ENCODE data around the gene DNAH10. TPM values are rescaled to one million over a fixed set of nuclear protein-coding genes. Genes with fewer than 3 reads are reported as not detected.

The DNAH10 gene
- total RNA-seq, 1 experiment from 2014 or later: 0.17 TPM

- no peaks in the 10 kb centered on the region for H3K79me1 ChIP-seq (ENCODE audit: insufficient read depth, low read depth, low read length, poor library complexity, severe bottlenecking)
- no peak overlapping the region for H2BK5ac ChIP-seq (ENCODE audit: insufficient read length, low read length)
- H4K8ac ChIP-seq (replicated peaks; ENCODE audit: insufficient read length, low read depth, low read length): no peak overlapping the region
- Mint-ChIP-seq H3K4me3 (no peak overlapping the region), H3K9me3 (no peaks in the 10 kb centered on the region), H3K36me3 (ENCODE audit: insufficient read depth in 1 of 3, low read depth in 3 of 3) (no peaks in the 10 kb centered on the region), H3K4me1 (peaks cover 0 to 4% of the 10 kb centered on the region in 2 experiments; a peak in 2 of 4 replicates), H3K27me3 (ENCODE audit: low read depth) (peaks cover 97% of the 10 kb centered on the region), H3K27ac (peak overlapping the region in 1 of 3 experiments; percentile 36; a peak in 1 of 7 replicates)
- no peak overlapping the region for H3T11ph ChIP-seq (ENCODE audit: low read length)
- no peaks in the 10 kb centered on the region for H3K79me2 ChIP-seq (ENCODE audit: insufficient read depth, low read length)
- H3K56ac ChIP-seq (ENCODE audit: insufficient read length, low read depth, low read length): no peak overlapping the region
- no peak for TF ChIP-seq CTCF (conservative IDR thresholded peaks at IDR 0.05)
- no peak overlapping the region for H3K4me2 ChIP-seq (ENCODE audit: insufficient read depth, insufficient read length, low read length)
- H2AK5ac ChIP-seq (ENCODE audit: insufficient read length, low read length): no peak overlapping the region
- H4K5ac ChIP-seq (ENCODE audit: insufficient read length, low read depth, low read length): no peak overlapping the region
- WGBS (ENCODE audit: extremely low coverage, insufficient read length, low lambda C conversion rate): no CpG with 5 or more reads among the region's 11 CpGs
- H3K14ac ChIP-seq (ENCODE audit: insufficient read depth, low read length): no peak overlapping the region
- H3K23ac ChIP-seq (ENCODE audit: insufficient read length, low read depth, low read length): no peak overlapping the region
- DNase-seq: no peak
- no peak overlapping the region for H4K91ac ChIP-seq (ENCODE audit: insufficient read length, low read depth, low read length)
- H2AFZ ChIP-seq (ENCODE audit: low read length): no peak overlapping the region
- H3K9me3 ChIP-seq (ENCODE audit: control insufficient read depth, low read depth, low read length): no peaks in the 10 kb centered on the region
- H3K27ac ChIP-seq (ENCODE audit: insufficient read length, low read depth, low read length): no peak overlapping the region
- no peak overlapping the region for H3K18ac ChIP-seq (ENCODE audit: insufficient read length, low read depth, low read length)
- H3K23me2 ChIP-seq (ENCODE audit: insufficient read length, low read depth, low read length, poor library complexity, severe bottlenecking): no peaks in the 10 kb centered on the region
- H3K4ac ChIP-seq (ENCODE audit: low read depth, low read length): no peak overlapping the region
- H3K4me1 ChIP-seq (ENCODE audit: insufficient read depth, low read length): no peaks in the 10 kb centered on the region
- H2BK20ac ChIP-seq (ENCODE audit: low read depth, low read length, poor library complexity, severe bottlenecking): no peak overlapping the region
- no peak overlapping the region for H3K9ac ChIP-seq (ENCODE audit: extremely low read depth, insufficient read length, low read length)
- H2BK12ac ChIP-seq (ENCODE audit: insufficient read length, low read depth, low read length): no peak overlapping the region
- H4K20me1 ChIP-seq (ENCODE audit: control insufficient read depth, insufficient read depth, insufficient read length): no peaks in the 10 kb centered on the region
- no peaks in the 10 kb centered on the region; the same call in 1 of the 2 replicates for H3K27me3 ChIP-seq (ENCODE audit: insufficient read depth, low read length)
- H2BK120ac ChIP-seq (ENCODE audit: low read depth, low read length, poor library complexity, severe bottlenecking): no peak overlapping the region
- no peak overlapping the region for H2BK15ac ChIP-seq (ENCODE audit: low read depth, low read length)
Observed at GRCh38 chr12:123934016-123934620, 172.0 kb downstream of the DNAH10 start.

All from H9 (cell line).